Psoas muscle (tissue), 8 donors: Measurements from ENCODE around the gene SMG1. TPM values are rescaled to one million over a fixed set of nuclear protein-coding genes. Genes with fewer than 3 reads are reported as not detected.

Experiments
- ATAC-seq, 4 donors: fragments of 200-7000 bp; cut with Tn5 transposase; one replicate each; pipeline ENCODE4 v1.9.1; 2020; ENCODE audit warnings: moderate library complexity in 3 of 4, mild to moderate bottlenecking in 2 of 4
- DNase-seq, 2 donors: peaks; one replicate each; pipeline ENCODE4 v3.0.0-alpha.2; 2020
- H3K27ac ChIP-seq: fragments of 200-600 bp; one replicate; pipeline ENCODE4 v1.8.0; 2022
- H3K27me3 ChIP-seq, 3 donors: fragments of 200-600 bp in 1 of 3; one replicate each; pipeline versions ENCODE4 v1.6.1 to v1.8.0; 2013 to 2022; ENCODE audit warnings: low read length in 2 of 3, mild to moderate bottlenecking in 2 of 3, moderate library complexity in 1 of 3; ENCODE audit not compliant: insufficient read depth in 3 of 3
- H3K36me3 ChIP-seq, 2 donors: fragments of 200-600 bp in 1 of 2; one replicate each; pipeline versions ENCODE4 v1.6.1 to v1.8.0; 2013 to 2022; ENCODE audit warnings: low read depth in 1 of 2, mild to moderate bottlenecking in 1 of 2, moderate library complexity in 1 of 2; ENCODE audit not compliant: insufficient read depth in 1 of 2
- H3K4me1 ChIP-seq: fragments of 200-600 bp; one replicate; pipeline ENCODE4 v1.8.0; 2022
- H3K4me3 ChIP-seq: fragments of 200-600 bp; one replicate; pipeline ENCODE4 v1.8.0; 2022; ENCODE audit warnings: mild to moderate bottlenecking
- H3K9me3 ChIP-seq: fragments of 200-600 bp; one replicate; pipeline ENCODE4 v1.8.0; 2022
- CTCF ChIP-seq: fragments of 200-600 bp; IDR thresholded peaks from one replicate; pipeline ENCODE4 v1.8.0; 2022; ENCODE audit warnings: antibody characterized with exemption
- WGBS, 3 donors: extraction: QIAGEN DNeasy Blood & Tissue Kit; methylation state at CpG; one replicate each; pipeline versions ENCODE4 v1.1.6 to v1.1.7; 2013; 5-methylcytosine and 5-hydroxymethylcytosine counted together
- intact Hi-C, 2 donors: fragments of 100-400 bp; cut with DNase I; formaldehyde crosslinking; loops; one replicate each; pipeline versions ENCODE4 v1.11.0 to v1.14.2; 2022
- polyA plus RNA-seq, 3 donors: library from polyadenylated mRNA; stranded (reverse); fragments of 200-250 nt; gene quantifications; one replicate each; pipeline ENCODE4 v1.2.3, GENCODE V29; 2013
- total RNA-seq, 4 donors: library from RNA; stranded (reverse); fragmentation: NEBNext Ultra II Directional in 2 of 4; extraction: Animal tissue kit (Norgen Biotek cat#: 25700) in 2 of 4; gene quantifications; one replicate each; pipeline versions ENCODE4 v1.2.1 to v1.2.4, GENCODE V29; 2021 to 2023
- donor health status: healthy with polysubstance abuse.
- donor health status: DM: no; HTN: no; CAD: no; lungs with moderate emphysema.
- donor health status: Bipolar disorder and iron deficiency.
- donor health status: healthy.
- donor health status: DM: yes; HTN: yes; CAD: no.
- donor health status: DM: no; HTN: no; CAD: no.
- donor health status: DM: no; HTN: no; CAD: no.
- donor health status: DM: yes; HTN: yes; CAD: no.

The SMG1 gene
- total and polyA plus RNA-seq, 7 donors, result 12.1 to 160 (median 66.1) TPM

- 90 to 92% (median 91%) methylated on average over 13 of the region's 13 CpGs for WGBS, 3 donors
- ATAC-seq (peak in 1 of 4 donors; percentile 13), DNase-seq (no peak)
- intact Hi-C loops, result loop anchor here (10.0 kb wide), 2 partner anchors 46 to 156 kb away; no protein-coding TSS in a partner anchor
- Histone ChIP-seq H3K9me3 (no peaks in the 10 kb centered on the region), H3K4me1 (peaks cover 26% of the 10 kb centered on the region), H3K36me3 (peaks cover 16 to 82% of the 10 kb centered on the region in 2 donors), H3K27ac (no peak overlapping the region), H3K27me3 (no peaks in the 10 kb centered on the region), H3K4me3 (no peak overlapping the region)
- no peak for TF ChIP-seq CTCF
Measured at GRCh38 chr16:18809165-18809564, 117.0 kb downstream of the SMG1 start.

- H3K27ac ChIP-seq, result peak overlapping the region; percentile 82
- ATAC-seq, result no peak
Measured at GRCh38 chr16:18805257-18805773, 120.9 kb downstream of the SMG1 start.

GRCh38 chr16:18804540-18804939 is 121.7 kb downstream of the SMG1 start:
- H3K4me3 ChIP-seq, result peak overlapping the region; percentile 0
- 18 to 24% (median 22%) methylated on average over 3 of the region's 3 CpGs for WGBS, 3 donors
- H3K9me3 ChIP-seq, result no peaks in the 10 kb centered on the region
- peak overlapping the region; percentile 82 for H3K27ac ChIP-seq
- H3K36me3 ChIP-seq, result peaks cover 9 to 42% of the 10 kb centered on the region in 2 donors
- peaks cover 31% of the 10 kb centered on the region for H3K4me1 ChIP-seq
- intact Hi-C loops, result loop anchor here (5.0 to 10.0 kb wide), 3 partner anchors 50 to 163 kb away; no protein-coding TSS in a partner anchor
- no peaks in the 10 kb centered on the region for H3K27me3 ChIP-seq
- no peak for ATAC-seq
- no peak for DNase-seq
- no peak for TF ChIP-seq CTCF

More at GRCh38 chr16:18805257-18805773, 120.9 kb downstream of the SMG1 start:
- no peak overlapping the region for H3K4me3 ChIP-seq
- H3K9me3 ChIP-seq, result no peaks in the 10 kb centered on the region
- WGBS, 3 donors, result 14 to 26% (median 24%) methylated on average over 2 of the region's 2 CpGs
- no peak for DNase-seq
- intact Hi-C loops, result loop anchor here (10.0 kb wide), 2 partner anchors 49 to 159 kb away; no protein-coding TSS in a partner anchor
- TF ChIP-seq CTCF, result no peak
- H3K36me3 ChIP-seq, result peaks cover 9 to 50% of the 10 kb centered on the region in 2 donors
- peaks cover 23% of the 10 kb centered on the region for H3K4me1 ChIP-seq
- H3K27me3 ChIP-seq, result no peaks in the 10 kb centered on the region

GRCh38 chr16:18803569-18804462 is 122.4 kb downstream of the SMG1 start:
- H3K4me3 ChIP-seq, result peak overlapping the region; percentile 0
- peak overlapping the region; percentile 82 for H3K27ac ChIP-seq
- DNase-seq, result no peak
- peaks cover 6 to 35% of the 10 kb centered on the region in 2 donors for H3K36me3 ChIP-seq
- no peaks in the 10 kb centered on the region for H3K27me3 ChIP-seq
- WGBS, 3 donors, result 53 to 60% (median 55%) methylated on average over 5 of the region's 5 CpGs
- ATAC-seq, result no peak
- no peaks in the 10 kb centered on the region for H3K9me3 ChIP-seq
- H3K4me1 ChIP-seq, result peaks cover 38% of the 10 kb centered on the region
- intact Hi-C loops, result loop anchor here (5.0 to 10.0 kb wide), 3 partner anchors 51 to 163 kb away; no protein-coding TSS in a partner anchor
- no peak for TF ChIP-seq CTCF
